Sigmoid colon (tissue), 7 donors: ENCODE data around the gene GTSF1L. TPM values are rescaled to one million over a fixed set of nuclear protein-coding genes. Genes with fewer than 3 reads are reported as not detected.

ENCODE experiments used
- DNase-seq: peaks from one replicate; pipeline ENCODE4 v3.0.0-alpha.2; 2019
- H3K27ac ChIP-seq, 4 donors: fragments of 200-600 bp; sonication (generic); one replicate each; pipeline ENCODE4 v1.5.1; 2016 to 2019; ENCODE audit warnings: mild to moderate bottlenecking in 1 of 4
- H3K27me3 ChIP-seq, 3 donors: fragments of 200-600 bp; sonication (generic); one replicate each; pipeline ENCODE4 v1.5.1; 2019; ENCODE audit warnings: mild to moderate bottlenecking in 1 of 3
- H3K36me3 ChIP-seq, 4 donors: fragments of 200-600 bp; sonication (generic); one replicate each; pipeline ENCODE4 v1.5.1; 2016 to 2019
- H3K4me1 ChIP-seq, 4 donors: fragments of 200-600 bp; sonication (generic); one replicate each; pipeline ENCODE4 v1.5.1; 2017 to 2019
- H3K4me3 ChIP-seq, 4 donors: fragments of 200-600 bp; sonication (generic); one replicate each; pipeline ENCODE4 v1.5.1; 2017 to 2019; ENCODE audit warnings: mild to moderate bottlenecking in 2 of 4, moderate library complexity in 1 of 4
- H3K9me3 ChIP-seq, 4 donors: fragments of 200-600 bp in 3 of 4; sonication (generic) in 3 of 4; one replicate each; pipeline versions ENCODE4 v1.5.1 to v1.6.1; 2013 to 2019
- CTCF ChIP-seq, 4 experiments: fragments of 450-650 bp in 3 of 4; fragments of 200-600 bp in 1 of 4; IDR thresholded peaks; one replicate each; pipeline ENCODE4 v1.5.1; 2016 to 2019; ENCODE audit warnings: antibody characterized with exemption in 4 of 4, mild to moderate bottlenecking in 3 of 4, moderate library complexity in 2 of 4
- EP300 ChIP-seq, 4 donors: sonication (generic); formaldehyde crosslinking; IDR thresholded peaks; one replicate each; pipeline ENCODE4 v1.6.1; 2017; ENCODE audit warnings: antibody characterized with exemption in 4 of 4
- POLR2A ChIP-seq, 2 donors: fragments of 450-650 bp; IDR thresholded peaks; one replicate each; pipeline ENCODE4 v1.6.1; 2016; ENCODE audit warnings: antibody characterized with exemption in 2 of 2, mild to moderate bottlenecking in 2 of 2, moderate library complexity in 2 of 2
- POLR2AphosphoS5 ChIP-seq, 4 donors: sonication (generic); formaldehyde crosslinking; IDR thresholded peaks; one replicate each; pipeline ENCODE4 v1.6.1; 2017; ENCODE audit warnings: antibody characterized with exemption in 4 of 4
- whole genome bisulfite sequencing, 2 donors: extraction: QIAGEN DNeasy Blood & Tissue Kit; methylation state at CpG; one replicate each; pipeline ENCODE4 v1.1.7; 2013; 5-methylcytosine and 5-hydroxymethylcytosine counted together
- intact Hi-C: fragments of 100-400 bp; cut with DNase I; formaldehyde crosslinking; loops from one replicate; pipeline ENCODE4 v1.15.1; 2023
- polyA plus RNA-seq, 3 donors: library from polyadenylated mRNA; stranded (reverse); fragments of 200-250 nt; gene quantifications; one replicate each; pipeline ENCODE4 v1.2.3, GENCODE V29; 2013
- total RNA-seq, 4 donors: library from RNA; depleted of rRNA; stranded (reverse); fragments of >200 nt; gene quantifications; one replicate each; pipeline ENCODE4 v1.1.0, GENCODE V29; 2016
- donor health status: healthy with polysubstance abuse.
- donor health status: Bipolar disorder and iron deficiency.
- donor health status: healthy.

The GTSF1L gene
- not detected for total RNA-seq
- under 1 TPM in 1 of 3 donors, not detected in 2; 0.17 TPM for polyA plus RNA-seq

- intact Hi-C loops = no loop called here
- Histone ChIP-seq H3K9me3 (no peaks in the 10 kb centered on the region), H3K36me3 (no peaks in the 10 kb centered on the region), H3K27me3 (no peaks in the 10 kb centered on the region), H3K4me1 (no peaks in the 10 kb centered on the region), H3K27ac (peak within 1 kb of the TSS in 1 of 4 donors; percentile 24), H3K4me3 (no peak within 1 kb of the TSS)
- no peak for DNase-seq
- TF ChIP-seq POLR2A (IDR thresholded peaks at IDR 0.05) (no peak), POLR2AphosphoS5 (IDR thresholded peaks at IDR 0.05) (no peak), CTCF (IDR thresholded peaks at IDR 0.05) (no peak), EP300 (IDR thresholded peaks at IDR 0.05) (no peak)
- WGBS, 2 donors = 88 to 92% methylated on average over 11 of the region's 11 CpGs
Observed at GRCh38 chr20:43726811-43727338, at the start of gene GTSF1L. Gene GTSF1L, minus strand, starts transcription at chr20:43727002. Its CDS starts 308 bp downstream, at chr20:43726694.

GRCh38 chr20:43774754-43775153 lies 48.0 kb upstream of the GTSF1L start:
- TF ChIP-seq CTCF (IDR thresholded peaks at IDR 0.05) = no peak
- TF ChIP-seq POLR2A (IDR thresholded peaks at IDR 0.05) = no peak
- TF ChIP-seq POLR2AphosphoS5 (IDR thresholded peaks at IDR 0.05) = no peak
- no peak for TF ChIP-seq EP300 (IDR thresholded peaks at IDR 0.05)

GRCh38 chr20:43771503-43772190 lies 44.8 kb upstream of the GTSF1L start:
- 94% methylated on average over 9 of the region's 9 CpGs for WGBS, 2 donors
- H3K4me3 ChIP-seq = no peak overlapping the region
- H3K9me3 ChIP-seq = no peaks in the 10 kb centered on the region
- intact Hi-C loops = no loop called here
- H3K4me1 ChIP-seq = peaks cover 0 to 17% (median 13%) of the 10 kb centered on the region in 4 donors
- H3K27ac ChIP-seq = no peak overlapping the region
- TF ChIP-seq EP300 (IDR thresholded peaks at IDR 0.05) = no peak
- no peak for TF ChIP-seq CTCF (IDR thresholded peaks at IDR 0.05)
- TF ChIP-seq POLR2AphosphoS5 (IDR thresholded peaks at IDR 0.05) = no peak
- no peak for TF ChIP-seq POLR2A (IDR thresholded peaks at IDR 0.05)
- no peak for DNase-seq
- H3K27me3 ChIP-seq = peaks cover 0 to 8% (median 0%) of the 10 kb centered on the region in 3 donors
- H3K36me3 ChIP-seq = no peaks in the 10 kb centered on the region

More at GRCh38 chr20:43774754-43775153, 48.0 kb upstream of the GTSF1L start:
- intact Hi-C loops = no loop called here
- H3K27me3 ChIP-seq = peaks cover 0 to 8% (median 0%) of the 10 kb centered on the region in 3 donors
- 87 to 88% methylated on average over 10 of the region's 10 CpGs for WGBS, 2 donors
- peaks cover 0 to 8% (median 3%) of the 10 kb centered on the region in 4 donors for H3K9me3 ChIP-seq
- H3K36me3 ChIP-seq = no peaks in the 10 kb centered on the region
- DNase-seq = no peak
- no peaks in the 10 kb centered on the region for H3K4me1 ChIP-seq
- H3K4me3 ChIP-seq = no peak overlapping the region
- H3K27ac ChIP-seq = no peak overlapping the region

GRCh38 chr20:43770342-43770741 lies 43.5 kb upstream of the GTSF1L start:
- 61 to 65% methylated on average over 3 of the region's 3 CpGs for WGBS, 2 donors
- no peak for DNase-seq
- Histone ChIP-seq H3K27ac (no peak overlapping the region), H3K4me3 (no peak overlapping the region), H3K4me1 (peaks cover 0 to 24% (median 20%) of the 10 kb centered on the region in 4 donors), H3K27me3 (peaks cover 0 to 11% (median 0%) of the 10 kb centered on the region in 3 donors), H3K36me3 (no peaks in the 10 kb centered on the region), H3K9me3 (no peaks in the 10 kb centered on the region)
- intact Hi-C loops = no loop called here
- TF ChIP-seq POLR2AphosphoS5 (IDR thresholded peaks at IDR 0.05) (no peak), EP300 (IDR thresholded peaks at IDR 0.05) (no peak), POLR2A (IDR thresholded peaks at IDR 0.05) (no peak), CTCF (IDR thresholded peaks at IDR 0.05) (no peak)
